Natural killer cell treated with Interleukin-12 subunit alpha and Interleukin-12 subunit beta and Interleukin-15 and Interleukin-18, amount 100 ng/mL, for 72 hours (primary cell): ENCODE data around the gene ADCY4. TPM values are rescaled to one million over a fixed set of nuclear protein-coding genes. Genes with fewer than 3 reads are reported as not detected.
A peak's percentile ranks its signal among the peaks of the same experiment; 100 is the strongest.

ENCODE experiments used
- ATAC-seq, 2 donors: fragments of 150-1000 bp; cut with Tn5 transposase in 1 of 2; sonication (Bioruptor Pico), chemical (Tn5 transposase) in 1 of 2; 2 replicates each; pipeline ENCODE4 v1.10.0; 2021
- DNase-seq: peaks from one replicate; pipeline ENCODE4 v3.0.0; 2022; ENCODE audit warnings: low spot score
- H3K27ac Mint-ChIP-seq, 2 donors: 1 replicate in 1 of 2; 2 replicates in 1 of 2; pipeline ENCODE4 v1.8.0; 2022; ENCODE audit warnings: mixed read lengths in 2 of 2, mild to moderate bottlenecking in 1 of 2, moderate library complexity in 1 of 2
- H3K27me3 Mint-ChIP-seq, 2 donors: 1 replicate in 1 of 2; 2 replicates in 1 of 2; pipeline ENCODE4 v1.8.0; 2022; ENCODE audit warnings: mixed read lengths in 2 of 2
- H3K36me3 Mint-ChIP-seq: one replicate; pipeline ENCODE4 v1.8.0; 2022; ENCODE audit warnings: mixed read lengths
- H3K4me1 Mint-ChIP-seq, 2 donors: 1 replicate in 1 of 2; 2 replicates in 1 of 2; pipeline ENCODE4 v1.8.0; 2022; ENCODE audit warnings: low read depth in 2 of 2, mixed read lengths in 2 of 2, mild to moderate bottlenecking in 1 of 2
- H3K4me3 Mint-ChIP-seq: one replicate; pipeline ENCODE4 v1.8.0; 2022; ENCODE audit warnings: mixed read lengths
- H3K9me3 Mint-ChIP-seq: 2 replicates; pipeline ENCODE4 v1.8.0; 2022; ENCODE audit warnings: mixed read lengths
- total RNA-seq, 2 donors: library from RNA; stranded (reverse); gene quantifications; one replicate each; pipeline ENCODE4 v1.2.3, GENCODE V29; 2022

The ADCY4 gene
- total RNA-seq, 2 donors from 2014 or later, result 1.0 to 1.9 TPM

DNA sequence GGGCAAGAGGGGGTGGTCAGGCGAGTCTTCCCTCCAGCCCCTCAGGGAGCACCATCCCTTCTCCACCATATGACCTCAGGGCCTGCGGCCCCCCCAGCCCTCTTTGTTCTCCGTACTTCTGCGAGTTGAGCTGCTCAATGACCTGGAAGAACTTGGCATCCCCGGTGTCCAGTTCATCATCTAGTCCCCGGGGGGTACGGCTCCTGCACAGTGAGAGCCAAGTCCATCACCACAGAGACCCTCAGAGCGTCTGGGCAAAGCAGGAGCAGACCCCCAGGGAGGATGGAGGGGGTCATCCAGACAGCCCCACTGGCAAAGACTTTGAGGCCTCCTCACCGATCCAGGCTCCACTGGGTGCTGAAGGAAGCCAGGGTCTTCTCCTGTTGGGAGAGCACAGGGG, 8.9 kb downstream of the ADCY4 start:
- Mint-ChIP-seq H3K36me3 (no peaks in the 10 kb centered on the region), H3K27ac (no peak overlapping the region), H3K4me1 (peaks cover 36 to 42% of the 10 kb centered on the region in 2 donors), H3K9me3 (no peaks in the 10 kb centered on the region), H3K27me3 (peaks cover 8 to 16% of the 10 kb centered on the region in 2 donors), H3K4me3 (no peak overlapping the region)
- no peak for ATAC-seq
- DNase-seq, result no peak

DNA sequence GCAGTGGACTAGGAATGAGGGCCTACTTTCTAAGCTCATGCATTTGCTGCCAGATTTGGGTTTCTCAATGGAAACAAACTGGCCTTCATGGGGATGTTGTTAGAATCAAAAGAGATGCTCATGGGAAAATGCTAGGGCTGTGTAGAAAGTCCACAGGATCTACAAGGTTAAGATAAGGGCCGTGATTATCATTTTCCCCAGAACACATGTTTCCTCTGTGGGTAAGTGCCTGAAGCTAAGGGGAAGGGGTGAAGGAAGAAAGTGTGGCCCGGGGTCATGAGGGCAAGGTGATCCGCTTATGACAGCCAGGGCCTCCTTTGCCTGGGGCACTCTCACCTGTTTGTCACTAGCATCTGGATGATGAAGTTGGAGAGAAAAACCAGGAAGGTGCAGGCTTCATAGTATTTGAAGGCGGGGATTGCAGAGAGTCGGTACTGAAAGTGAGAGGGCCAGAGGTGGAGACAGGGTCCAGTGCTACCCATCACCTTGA, 9.8 kb downstream of the ADCY4 start:
- Mint-ChIP-seq H3K4me3 (no peak overlapping the region), H3K9me3 (no peaks in the 10 kb centered on the region), H3K4me1 (peaks cover 27 to 33% of the 10 kb centered on the region in 2 donors), H3K36me3 (no peaks in the 10 kb centered on the region), H3K27me3 (peaks cover 8 to 12% of the 10 kb centered on the region in 2 donors), H3K27ac (no peak overlapping the region)
- ATAC-seq, result no peak
- DNase-seq, result no peak

DNA sequence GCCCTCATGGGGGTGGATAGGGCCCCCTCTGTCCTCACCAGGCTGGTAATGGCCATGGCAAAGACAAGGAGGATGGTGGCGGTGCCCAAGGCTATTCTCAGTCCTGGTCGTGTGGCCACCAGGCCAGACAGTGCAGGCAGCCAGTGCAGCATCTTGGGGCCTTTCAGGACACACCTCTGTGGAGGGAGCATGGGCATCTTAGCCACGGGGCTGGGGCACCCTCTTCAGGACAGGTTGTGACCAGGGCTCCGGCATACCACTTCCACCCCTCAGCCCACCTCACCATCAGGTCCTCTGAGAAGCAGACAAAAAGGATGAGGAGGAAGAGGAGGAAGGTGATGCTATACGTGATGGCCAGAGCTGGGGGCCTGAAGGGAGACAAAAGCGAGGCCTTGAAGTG, 10.8 kb downstream of the ADCY4 start:
- H3K4me3 Mint-ChIP-seq, result no peak overlapping the region
- peak; percentile 37 for DNase-seq
- H3K4me1 Mint-ChIP-seq, result peaks cover 17 to 23% of the 10 kb centered on the region in 2 donors
- no peak overlapping the region for H3K27ac Mint-ChIP-seq
- peaks cover 13 to 14% of the 10 kb centered on the region in 2 donors for H3K27me3 Mint-ChIP-seq
- no peaks in the 10 kb centered on the region for H3K9me3 Mint-ChIP-seq
- no peak for ATAC-seq
- H3K36me3 Mint-ChIP-seq, result no peaks in the 10 kb centered on the region

DNA sequence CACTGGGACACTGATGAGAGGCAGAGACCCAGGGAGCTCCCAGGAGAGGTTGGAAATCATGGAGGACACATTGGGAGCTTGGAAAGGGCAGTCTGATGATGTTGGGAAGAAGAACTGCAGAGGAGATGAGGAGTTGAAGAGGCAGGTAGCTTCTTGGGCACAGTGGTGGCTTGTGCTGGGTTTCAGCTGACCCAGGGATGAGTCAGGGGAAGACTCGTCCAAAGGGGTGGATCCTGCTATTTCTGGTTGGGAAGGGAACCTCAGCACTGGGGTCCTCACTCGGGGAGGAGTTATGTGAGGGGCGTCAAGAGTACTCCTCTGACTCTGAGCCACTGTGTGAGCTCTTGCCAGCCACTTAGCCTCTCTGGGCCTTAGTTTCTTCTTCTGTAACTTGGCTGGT, 11.5 kb downstream of the ADCY4 start:
- no peak overlapping the region for H3K27ac Mint-ChIP-seq
- ATAC-seq, result no peak
- no peaks in the 10 kb centered on the region for H3K9me3 Mint-ChIP-seq
- H3K27me3 Mint-ChIP-seq, result peaks cover 15 to 17% of the 10 kb centered on the region in 2 donors
- peaks cover 10 to 16% of the 10 kb centered on the region in 2 donors for H3K4me1 Mint-ChIP-seq
- H3K36me3 Mint-ChIP-seq, result no peaks in the 10 kb centered on the region
- H3K4me3 Mint-ChIP-seq, result no peak overlapping the region
- peak; percentile 39 for DNase-seq

DNA sequence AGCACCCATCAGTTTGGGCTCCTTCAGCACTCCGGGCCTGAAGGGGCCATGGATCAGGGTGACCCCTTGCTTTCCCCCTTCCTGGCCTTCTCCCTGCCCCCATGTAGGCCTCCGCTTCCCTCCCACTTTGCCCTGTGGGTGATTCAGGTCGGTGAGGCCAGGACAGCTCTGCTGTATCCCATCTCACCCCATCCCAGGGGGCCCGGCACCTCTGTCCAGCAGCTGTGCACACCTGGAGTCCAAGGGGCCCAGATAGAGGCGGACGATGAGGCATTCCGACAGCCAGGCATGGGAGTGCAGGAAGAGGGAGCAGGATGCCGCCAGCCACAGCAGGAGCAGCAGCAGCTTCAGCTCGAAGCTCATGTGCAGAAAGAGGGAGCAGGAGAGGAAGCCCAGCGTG, 12.2 kb downstream of the ADCY4 start:
- DNase-seq (peak; percentile 50), ATAC-seq (no peak)
- no peak overlapping the region for H3K4me3 Mint-ChIP-seq
- no peaks in the 10 kb centered on the region for H3K36me3 Mint-ChIP-seq
- H3K9me3 Mint-ChIP-seq, result no peaks in the 10 kb centered on the region
- peak overlapping the region in 1 of 2 donors; percentile 47 for H3K27ac Mint-ChIP-seq
- peaks cover 9 to 15% of the 10 kb centered on the region in 2 donors for H3K4me1 Mint-ChIP-seq
- H3K27me3 Mint-ChIP-seq, result peaks cover 15 to 17% of the 10 kb centered on the region in 2 donors

DNA sequence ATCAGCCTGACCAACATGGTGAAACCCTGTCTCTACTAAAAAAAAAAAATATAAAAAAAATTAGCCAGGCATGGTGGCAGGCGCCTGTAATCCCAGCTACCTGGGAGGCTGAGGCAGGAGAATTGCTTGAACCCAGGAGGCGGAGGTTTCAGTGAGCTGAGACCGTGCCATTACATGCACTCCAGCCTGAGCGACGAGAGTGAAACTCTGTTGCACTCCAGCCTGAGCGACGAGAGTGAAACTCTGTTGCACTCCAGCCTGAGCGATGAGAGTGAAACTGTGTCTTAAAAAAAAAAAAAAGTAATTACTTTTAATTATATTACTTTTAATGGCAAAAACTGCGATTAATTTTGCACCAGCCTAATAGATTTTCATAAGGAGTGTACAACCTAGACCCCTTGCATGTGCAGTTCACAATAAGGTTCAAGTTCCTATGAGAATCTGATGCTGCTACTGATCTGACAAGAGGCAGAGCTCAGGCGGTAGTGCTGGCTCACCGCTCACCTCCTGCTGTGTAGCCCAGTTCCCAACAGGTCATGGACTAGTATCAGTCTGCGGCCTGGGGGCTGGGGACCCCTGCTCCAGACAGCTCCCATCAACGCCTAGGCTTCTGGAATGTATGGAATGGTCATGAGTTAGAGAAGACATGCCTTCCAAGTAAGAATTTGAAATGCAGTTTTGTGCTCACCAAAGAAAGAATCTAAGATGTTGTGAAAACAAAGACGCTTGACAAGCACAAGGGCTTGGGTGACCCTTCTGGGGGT, 13.5 kb downstream of the ADCY4 start:
- Mint-ChIP-seq H3K36me3 (peaks cover 5% of the 10 kb centered on the region), H3K27me3 (peaks cover 15 to 17% of the 10 kb centered on the region in 2 donors), H3K4me3 (no peak overlapping the region), H3K27ac (no peak overlapping the region), H3K4me1 (peaks cover 5 to 14% of the 10 kb centered on the region in 2 donors), H3K9me3 (no peaks in the 10 kb centered on the region)
- DNase-seq (no peak), ATAC-seq (no peak)

DNA sequence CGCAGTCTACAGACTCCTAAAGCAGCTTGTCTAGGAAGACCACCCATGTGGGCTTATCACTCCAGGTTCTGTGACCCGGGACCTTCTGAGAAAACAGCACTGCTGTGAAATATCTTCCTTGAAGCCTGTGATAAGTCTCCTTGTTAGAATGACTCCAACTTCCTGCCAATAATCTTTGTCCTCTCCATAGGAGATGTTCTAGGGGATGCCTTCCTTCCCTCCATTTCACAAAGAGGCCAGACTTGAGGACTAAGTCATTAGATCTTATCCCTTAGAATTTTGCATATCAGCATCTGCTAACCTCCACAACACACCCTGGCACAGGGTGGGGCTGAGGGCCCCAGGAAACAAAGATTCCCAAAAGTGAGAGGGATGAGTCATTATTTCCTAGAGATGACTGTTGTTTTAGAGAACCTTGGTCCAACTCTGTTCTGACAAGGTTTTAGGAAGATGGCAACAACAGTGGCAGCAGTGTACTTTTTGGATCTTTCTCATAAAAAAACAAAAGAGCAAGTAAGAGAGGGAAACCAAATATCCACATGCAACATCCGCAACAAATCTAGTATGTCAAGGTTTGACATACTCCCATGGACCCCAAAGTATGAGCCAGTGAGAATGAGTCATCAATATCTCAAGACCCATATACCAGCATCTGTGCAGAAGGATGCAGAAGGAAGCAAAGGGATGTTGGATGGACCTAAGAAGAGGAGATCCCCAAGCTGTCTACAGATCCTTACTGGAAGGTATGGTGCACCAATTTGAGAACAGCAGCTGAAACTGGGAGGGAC, 17.5 kb downstream of the ADCY4 start:
- peaks cover 39 to 45% of the 10 kb centered on the region in 2 donors for H3K4me1 Mint-ChIP-seq
- peak overlapping the region; percentile 25 to 47 for H3K27ac Mint-ChIP-seq
- DNase-seq (no peak), ATAC-seq (no peak)
- no peaks in the 10 kb centered on the region for H3K9me3 Mint-ChIP-seq
- peaks cover 5% of the 10 kb centered on the region for H3K36me3 Mint-ChIP-seq
- peak overlapping the region; percentile 21 for H3K4me3 Mint-ChIP-seq
- H3K27me3 Mint-ChIP-seq, result peaks cover 11 to 13% of the 10 kb centered on the region in 2 donors

DNA sequence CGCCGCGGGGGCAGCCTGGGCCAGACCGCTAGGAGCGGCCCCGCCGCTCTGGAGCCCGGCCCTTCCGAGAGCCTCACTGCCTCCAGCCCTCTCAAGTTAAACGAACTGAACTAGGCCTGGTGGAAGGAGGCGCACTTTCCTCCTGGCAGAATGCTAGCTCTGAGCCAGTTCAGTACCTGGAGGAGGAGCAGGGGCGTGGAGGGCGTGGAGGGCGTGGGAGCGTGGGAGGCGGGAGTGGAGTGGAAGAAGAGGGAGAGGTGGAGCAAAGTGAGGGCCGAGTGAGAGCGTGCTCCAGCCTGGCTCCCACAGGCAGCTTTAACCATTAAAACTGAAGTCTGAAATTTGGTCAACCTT, 18.3 kb downstream of the ADCY4 start:
- Mint-ChIP-seq H3K27ac (no peak overlapping the region), H3K4me3 (no peak overlapping the region), H3K27me3 (peaks cover 7 to 8% of the 10 kb centered on the region in 2 donors), H3K9me3 (no peaks in the 10 kb centered on the region), H3K4me1 (peaks cover 46 to 53% of the 10 kb centered on the region in 2 donors), H3K36me3 (peaks cover 5% of the 10 kb centered on the region)
- no peak for DNase-seq
- ATAC-seq, result no peak

DNA sequence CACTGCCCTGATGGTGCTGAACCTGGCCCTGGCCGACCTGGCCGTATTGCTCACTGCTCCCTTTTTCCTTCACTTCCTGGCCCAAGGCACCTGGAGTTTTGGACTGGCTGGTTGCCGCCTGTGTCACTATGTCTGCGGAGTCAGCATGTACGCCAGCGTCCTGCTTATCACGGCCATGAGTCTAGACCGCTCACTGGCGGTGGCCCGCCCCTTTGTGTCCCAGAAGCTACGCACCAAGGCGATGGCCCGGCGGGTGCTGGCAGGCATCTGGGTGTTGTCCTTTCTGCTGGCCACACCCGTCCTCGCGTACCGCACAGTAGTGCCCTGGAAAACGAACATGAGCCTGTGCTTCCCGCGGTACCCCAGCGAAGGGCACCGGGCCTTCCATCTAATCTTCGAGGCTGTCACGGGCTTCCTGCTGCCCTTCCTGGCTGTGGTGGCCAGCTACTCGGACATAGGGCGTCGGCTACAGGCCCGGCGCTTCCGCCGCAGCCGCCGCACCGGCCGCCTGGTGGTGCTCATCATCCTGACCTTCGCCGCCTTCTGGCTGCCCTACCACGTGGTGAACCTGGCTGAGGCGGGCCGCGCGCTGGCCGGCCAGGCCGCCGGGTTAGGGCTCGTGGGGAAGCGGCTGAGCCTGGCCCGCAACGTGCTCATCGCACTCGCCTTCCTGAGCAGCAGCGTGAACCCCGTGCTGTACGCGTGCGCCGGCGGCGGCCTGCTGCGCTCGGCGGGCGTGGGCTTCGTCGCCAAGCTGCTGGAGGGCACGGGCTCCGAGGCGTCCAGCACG, 18.9 kb downstream of the ADCY4 start:
- no peak for DNase-seq
- Mint-ChIP-seq H3K4me1 (peaks cover 49 to 56% of the 10 kb centered on the region in 2 donors), H3K4me3 (peak overlapping the region; percentile 84), H3K36me3 (peaks cover 5% of the 10 kb centered on the region), H3K9me3 (no peaks in the 10 kb centered on the region), H3K27me3 (peaks cover 7 to 8% of the 10 kb centered on the region in 2 donors), H3K27ac (peak overlapping the region in 1 of 2 donors; percentile 93)
- ATAC-seq, result no peak

DNA sequence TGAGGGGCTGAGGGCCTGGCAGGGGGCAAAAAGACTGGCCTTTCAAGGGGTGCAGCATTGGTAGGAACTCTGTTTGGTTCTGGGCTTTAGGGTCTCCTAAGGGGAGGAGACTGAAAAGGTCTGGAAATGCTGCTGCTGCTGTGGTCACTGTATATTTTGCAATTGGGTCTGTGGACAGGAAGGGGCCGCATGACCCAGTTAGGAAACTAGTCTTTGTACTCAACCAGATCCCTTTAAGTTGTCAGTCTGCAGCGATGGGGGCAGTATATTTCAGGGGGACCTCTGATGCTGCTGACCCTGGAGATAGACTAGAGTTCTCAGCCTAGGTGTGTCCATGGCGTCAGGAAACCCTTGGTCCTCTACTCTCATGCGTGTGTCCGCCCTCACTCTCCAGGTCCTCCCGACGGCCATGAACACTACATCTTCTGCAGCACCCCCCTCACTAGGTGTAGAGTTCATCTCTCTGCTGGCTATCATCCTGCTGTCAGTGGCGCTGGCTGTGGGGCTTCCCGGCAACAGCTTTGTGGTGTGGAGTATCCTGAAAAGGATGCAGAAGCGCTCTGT, 19.5 kb downstream of the ADCY4 start:
- peak overlapping the region; percentile 84 for H3K4me3 Mint-ChIP-seq
- no peaks in the 10 kb centered on the region for H3K9me3 Mint-ChIP-seq
- DNase-seq (no peak), ATAC-seq (no peak)
- peaks cover 51 to 57% of the 10 kb centered on the region in 2 donors for H3K4me1 Mint-ChIP-seq
- H3K27me3 Mint-ChIP-seq, result peaks cover 7 to 8% of the 10 kb centered on the region in 2 donors
- H3K36me3 Mint-ChIP-seq, result peaks cover 5% of the 10 kb centered on the region
- peak overlapping the region; percentile 83 to 93 for H3K27ac Mint-ChIP-seq

DNA sequence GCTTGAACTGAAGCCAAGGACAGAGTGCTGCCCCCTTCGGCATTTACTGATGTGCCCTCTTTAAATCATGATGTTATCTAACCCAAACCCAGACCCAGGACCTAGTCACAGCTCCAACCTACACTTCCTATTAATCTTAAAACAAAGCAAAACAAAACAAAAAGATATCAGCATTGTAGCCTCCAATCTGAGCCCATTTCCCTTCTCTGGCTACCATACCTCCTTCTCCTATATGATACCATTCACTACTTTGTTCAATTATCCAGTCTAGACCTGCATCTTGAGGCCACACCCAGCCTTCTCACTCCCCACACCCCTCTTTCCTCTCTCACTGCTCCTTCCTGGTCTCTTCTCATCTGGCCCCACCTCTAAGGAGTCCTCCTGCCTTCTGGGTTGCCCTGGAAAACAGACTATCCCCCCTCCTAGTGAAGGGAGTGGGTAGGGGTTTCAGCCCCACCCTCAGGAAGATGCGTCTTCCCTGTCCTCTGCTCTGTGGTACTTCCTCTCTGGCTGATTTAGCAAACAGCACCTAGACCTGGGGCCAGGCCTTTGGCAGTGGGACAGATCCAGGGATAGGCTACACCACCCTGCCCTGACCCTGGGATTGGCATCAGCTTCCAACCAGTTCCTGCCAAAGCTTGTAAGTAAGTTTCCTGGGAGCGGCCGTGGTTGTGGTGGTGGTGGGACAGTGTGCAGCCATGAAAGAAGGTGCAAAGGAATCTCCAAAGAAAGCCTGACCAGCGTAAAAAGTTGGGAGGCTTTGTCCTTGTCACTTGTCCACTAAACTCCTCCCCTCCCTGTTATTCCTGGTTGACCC, 20.3 kb downstream of the ADCY4 start:
- ATAC-seq (no peak), DNase-seq (no peak)
- Mint-ChIP-seq H3K27ac (peak overlapping the region; percentile 83 to 93), H3K4me3 (peak overlapping the region; percentile 84), H3K4me1 (peaks cover 57 to 64% of the 10 kb centered on the region in 2 donors), H3K9me3 (no peaks in the 10 kb centered on the region), H3K27me3 (peaks cover 5 to 7% of the 10 kb centered on the region in 2 donors), H3K36me3 (peaks cover 5% of the 10 kb centered on the region)

DNA sequence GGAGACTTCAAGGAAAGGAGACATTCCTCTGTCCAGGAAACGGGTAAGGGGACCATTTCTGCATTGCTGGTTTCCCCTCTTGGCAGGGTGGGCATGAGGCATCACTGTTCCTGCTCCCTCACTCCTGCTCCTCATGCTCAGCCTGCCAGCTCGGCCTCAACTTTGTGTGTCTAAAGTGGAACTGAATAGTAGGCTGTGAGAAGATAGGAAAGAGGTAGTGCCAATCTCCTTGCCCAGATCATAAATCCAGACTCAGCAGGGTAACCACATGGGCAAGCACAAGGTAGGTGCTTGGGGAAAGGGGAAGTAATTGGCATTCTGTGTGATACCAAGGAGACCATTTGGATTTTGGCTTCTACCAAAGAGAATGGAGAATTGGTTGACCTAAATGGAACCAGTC, 21.0 kb downstream of the ADCY4 start:
- peak overlapping the region; percentile 83 to 93 for H3K27ac Mint-ChIP-seq
- H3K27me3 Mint-ChIP-seq, result peaks cover under 1 to 3% of the 10 kb centered on the region in 2 donors
- no peaks in the 10 kb centered on the region for H3K9me3 Mint-ChIP-seq
- H3K4me3 Mint-ChIP-seq, result peak overlapping the region; percentile 84
- H3K4me1 Mint-ChIP-seq, result peaks cover 64 to 71% of the 10 kb centered on the region in 2 donors
- peaks cover 5% of the 10 kb centered on the region for H3K36me3 Mint-ChIP-seq
- ATAC-seq (no peak), DNase-seq (no peak)
